ENCODE measurements around the gene TAF4.

The TAF4 gene

DNA sequence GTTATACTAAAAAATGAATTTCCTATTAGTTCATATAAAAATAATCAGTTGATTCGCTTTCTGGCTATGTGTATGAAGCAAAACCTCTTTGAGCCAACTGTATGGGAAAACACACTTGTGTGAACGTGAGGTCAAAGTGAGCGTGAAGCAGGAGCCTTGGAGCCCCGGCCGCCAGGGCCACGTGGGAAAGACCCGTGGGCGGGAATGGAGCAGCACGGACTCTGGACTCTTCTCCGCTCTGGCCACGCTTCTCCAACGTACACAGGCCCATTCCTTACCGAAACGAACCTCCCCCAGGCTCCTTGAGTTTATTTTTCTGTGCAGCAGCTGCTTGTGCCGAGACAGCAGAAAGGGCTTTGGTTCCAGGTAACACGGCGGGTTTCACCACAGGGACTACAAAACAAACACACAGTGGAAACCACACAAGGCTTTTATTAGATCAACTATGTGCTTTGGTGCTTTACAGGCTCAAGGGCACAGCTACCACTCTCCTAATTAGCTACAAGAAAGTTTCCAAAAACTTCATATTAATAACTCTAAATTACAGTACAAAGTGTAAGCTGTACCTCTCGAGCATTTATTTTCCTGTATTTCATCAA is 62.7 kb downstream of the TAF4 start:
- CTCF ChIA-PET = interaction anchor here (2.8 kb wide), 1 partner anchor 8 kb away, joined by 10 read pairs; no protein-coding TSS in a partner anchor
- TF ChIP-seq CTCF (IDR thresholded peaks at IDR 0.05; ENCODE audit: insufficient read depth, low read length, missing control alignments) = no peak
- no peak overlapping the region for H3K4me3 ChIP-seq (ENCODE audit: low read depth, low read length)
- no peak for DNase-seq (ENCODE audit: low read depth, low spot score)
- POLR2A ChIA-PET = no interaction called here

DNA sequence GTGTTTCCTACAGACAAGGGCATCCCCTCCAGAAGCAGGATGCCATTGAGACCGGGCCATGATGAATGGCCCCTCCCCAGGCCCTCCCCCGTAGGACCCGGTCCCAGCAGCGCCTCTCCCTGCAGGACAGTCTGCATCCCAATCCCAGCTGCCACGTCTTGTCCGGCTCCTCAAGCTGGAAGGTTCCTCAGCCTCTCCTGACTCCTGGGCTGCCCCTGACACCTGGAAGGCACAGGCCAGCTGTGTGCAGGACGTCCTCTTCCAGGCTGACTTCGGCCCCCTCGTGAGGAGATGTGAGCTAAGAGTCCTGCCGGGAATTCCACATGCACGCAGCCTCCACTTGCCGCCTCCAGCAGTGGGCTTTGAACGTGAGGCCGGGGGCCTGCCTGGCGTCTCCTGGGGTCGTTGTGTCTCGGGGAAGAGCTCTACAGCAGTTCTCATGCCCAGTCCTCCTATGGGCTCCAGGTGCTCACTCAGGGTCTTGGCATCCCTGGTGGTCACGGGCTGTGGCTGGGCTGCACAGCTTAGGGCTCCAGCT is 64.4 kb downstream of the TAF4 start:
- POLR2A ChIA-PET = no interaction called here
- no peak for TF ChIP-seq CTCF (IDR thresholded peaks at IDR 0.05; ENCODE audit: insufficient read depth, low read length, missing control alignments)
- CTCF ChIA-PET = interaction anchor here (2.8 kb wide), 1 partner anchor 10 kb away, joined by 10 read pairs; no protein-coding TSS in a partner anchor
- H3K4me3 ChIP-seq (ENCODE audit: low read depth, low read length) = no peak overlapping the region
- DNase-seq (ENCODE audit: low read depth, low spot score) = no peak

GRCh38 chr20:61998343-61999121 is 67.1 kb downstream of the TAF4 start:
- no peak for DNase-seq (ENCODE audit: low read depth, low spot score)
- TF ChIP-seq CTCF (IDR thresholded peaks at IDR 0.05; ENCODE audit: insufficient read depth, low read length, missing control alignments) = no peak
- no peak overlapping the region for H3K4me3 ChIP-seq (ENCODE audit: low read depth, low read length)
- ChIA-PET POLR2A (no interaction called here), CTCF (interaction anchor here (1.6 kb wide), 1 partner anchor 12 kb away, joined by 4 read pairs; no protein-coding TSS in a partner anchor)

DNA sequence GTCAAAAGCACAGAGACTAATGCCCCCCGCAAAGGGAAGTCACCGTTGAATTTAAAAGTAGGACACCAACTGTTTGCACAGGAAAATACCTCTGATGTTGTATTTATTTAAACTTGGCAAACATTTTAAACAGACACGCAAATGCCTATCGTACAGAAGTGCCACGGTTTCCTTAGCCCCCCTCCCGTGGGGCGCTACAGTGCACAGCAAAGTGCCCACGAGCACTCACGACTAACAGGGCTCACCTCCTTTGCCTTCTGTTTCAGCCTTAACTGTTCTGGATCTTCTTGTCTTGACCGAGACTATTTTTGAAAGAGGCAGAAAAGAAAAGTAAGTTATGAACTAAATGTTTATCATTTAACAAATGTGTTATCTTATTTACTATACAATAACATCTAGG is 67.8 kb downstream of the TAF4 start:
- no peak for TF ChIP-seq CTCF (IDR thresholded peaks at IDR 0.05; ENCODE audit: insufficient read depth, low read length, missing control alignments)
- POLR2A ChIA-PET = no interaction called here
- H3K4me3 ChIP-seq (ENCODE audit: low read depth, low read length) = no peak overlapping the region
- CTCF ChIA-PET = no interaction called here
- no peak for DNase-seq (ENCODE audit: low read depth, low spot score)

- no peak for DNase-seq (ENCODE audit: low read depth, low spot score)
- ChIA-PET POLR2A (no interaction called here), CTCF (interaction anchor here (1.7 kb wide), 1 partner anchor 13 kb away, joined by 5 read pairs; no protein-coding TSS in a partner anchor)
- H3K4me3 ChIP-seq (ENCODE audit: low read depth, low read length) = no peak overlapping the region
- TF ChIP-seq CTCF (IDR thresholded peaks at IDR 0.05; ENCODE audit: insufficient read depth, low read length, missing control alignments) = no peak
Measured at GRCh38 chr20:61997372-61997771, 68.3 kb downstream of the TAF4 start.

GRCh38 chr20:61994546-61994945 is 71.1 kb downstream of the TAF4 start:
- ChIA-PET POLR2A (no interaction called here), CTCF (interaction anchor here (1.2 kb wide), 1 partner anchor 32 kb away, joined by 4 read pairs; no protein-coding TSS in a partner anchor)
- H3K4me3 ChIP-seq (ENCODE audit: low read depth, low read length) = no peak overlapping the region
- TF ChIP-seq CTCF (IDR thresholded peaks at IDR 0.05; ENCODE audit: insufficient read depth, low read length, missing control alignments) = no peak
- no peak for DNase-seq (ENCODE audit: low read depth, low spot score)
